HEK293 (cell line): ENCODE results near the gene CCDC28B.
"Not testable (repeated sequence)": the region's sequence is repeated elsewhere in the genome, so short reads cannot be mapped to it uniquely, and the experiment has no call there.

Source experiments
- CTCF ChIA-PET: fragments of 350-600 bp; formaldehyde crosslinking; extraction: SDS; loops from one replicate; lab custom pipeline; 2021; ENCODE audit warnings: antibody characterized with exemption; lab: Yijun Ruan, JAX
- POLR2A ChIA-PET: fragments of 300-600 bp; formaldehyde crosslinking; extraction: SDS; loops from one replicate; lab custom pipeline; 2020; ENCODE audit warnings: antibody characterized with exemption, inconsistent platforms; lab: Yijun Ruan, JAX
- H3K27ac ChIP-seq: fragments of 200-500 bp; sonication (Bioruptor generic); 2 replicates; pipeline ENCODE4 v1.5.1; 2014; ENCODE audit warnings: low read depth, low read length, control low read depth, inconsistent platforms; ENCODE audit errors: extremely low read depth
- H3K36me3 ChIP-seq, 2 experiments: fragments of 200-500 bp in 1 of 2; sonication (Bioruptor generic) in 1 of 2; 1 replicate in 1 of 2; 2 replicates in 1 of 2; pipeline ENCODE4 v1.5.1; 2014 to 2017; ENCODE audit warnings: inconsistent platforms in 2 of 2, low read length in 2 of 2; ENCODE audit not compliant: control insufficient read depth in 2 of 2, insufficient read depth in 1 of 2
- H3K4me1 ChIP-seq: fragments of 200-500 bp; sonication (Bioruptor generic); 2 replicates; pipeline ENCODE4 v1.5.1; 2014; ENCODE audit warnings: mild to moderate bottlenecking, low read length, inconsistent platforms; ENCODE audit not compliant: control insufficient read depth, insufficient read depth
- H3K4me3 ChIP-seq: 2 replicates; pipeline ENCODE4 v1.5.1; 2011; ENCODE audit warnings: low read depth, mild to moderate bottlenecking, control low read depth, low read length, moderate library complexity
- H3K9me3 ChIP-seq: fragments of 200-500 bp; sonication (Bioruptor generic); 2 replicates; pipeline ENCODE4 v1.5.1; 2014; ENCODE audit warnings: low read depth, low read length, inconsistent platforms; ENCODE audit not compliant: control insufficient read depth, insufficient read depth
- FEZF1 ChIP-seq: fragments of 450-650 bp; formaldehyde crosslinking; IDR thresholded peaks from 2 replicates; pipeline ENCODE4 v1.5.1; 2016; ENCODE audit warnings: missing biosample characterization, missing genetic modification characterization
- IKZF3 ChIP-seq: fragments of 450-650 bp; IDR thresholded peaks from 2 replicates; pipeline ENCODE4 v1.5.0; 2018; ENCODE audit warnings: missing biosample characterization, mild to moderate bottlenecking, missing genetic modification characterization, moderate library complexity
- PRDM10 ChIP-seq: fragments of 450-650 bp; formaldehyde crosslinking; IDR thresholded peaks from 2 replicates; pipeline ENCODE4 v1.5.1; 2016; ENCODE audit warnings: missing biosample characterization, missing genetic modification characterization
- SCRT2 ChIP-seq: fragments of 450-650 bp; formaldehyde crosslinking; IDR thresholded peaks from 2 replicates; pipeline ENCODE4 v1.5.1; 2016; ENCODE audit warnings: missing biosample characterization, missing genetic modification characterization
- ZNF114 ChIP-seq: fragments of 450-650 bp; formaldehyde crosslinking; IDR thresholded peaks from 2 replicates; pipeline ENCODE4 v1.5.0; 2017; ENCODE audit warnings: missing biosample characterization, missing genetic modification characterization
- ZNF214 ChIP-seq: fragments of 450-650 bp; formaldehyde crosslinking; IDR thresholded peaks from 2 replicates; pipeline ENCODE4 v1.5.1; 2017; ENCODE audit warnings: missing biosample characterization, mild to moderate bottlenecking, missing genetic modification characterization, borderline replicate concordance
- ZNF302 ChIP-seq: fragments of 450-650 bp; formaldehyde crosslinking; IDR thresholded peaks from 2 replicates; pipeline ENCODE4 v1.5.1; 2016; ENCODE audit warnings: missing biosample characterization, missing genetic modification characterization, low read depth
- ZNF473 ChIP-seq: fragments of 450-650 bp; formaldehyde crosslinking; IDR thresholded peaks from 2 replicates; pipeline ENCODE4 v1.5.1; 2017; ENCODE audit warnings: missing biosample characterization, missing genetic modification characterization
- ZNF488 ChIP-seq: fragments of 450-650 bp; formaldehyde crosslinking; IDR thresholded peaks from 2 replicates; pipeline ENCODE4 v1.5.1; 2016; ENCODE audit warnings: missing biosample characterization, missing genetic modification characterization
- ZNF510 ChIP-seq: fragments of 450-650 bp; formaldehyde crosslinking; IDR thresholded peaks from 2 replicates; pipeline ENCODE4 v1.5.1; 2018; ENCODE audit warnings: mild to moderate bottlenecking, missing genetic modification characterization, missing biosample characterization; ENCODE audit not compliant: insufficient replicate concordance
- ZNF558 ChIP-seq: fragments of 450-650 bp; formaldehyde crosslinking; IDR thresholded peaks from 2 replicates; pipeline ENCODE4 v1.5.1; 2016; ENCODE audit warnings: missing biosample characterization, missing genetic modification characterization
- ZNF585B ChIP-seq: fragments of 450-650 bp; formaldehyde crosslinking; IDR thresholded peaks from 2 replicates; pipeline ENCODE4 v1.5.1; 2016; ENCODE audit warnings: missing biosample characterization, missing genetic modification characterization
- ZNF600 ChIP-seq: fragments of 450-650 bp; formaldehyde crosslinking; IDR thresholded peaks from 2 replicates; pipeline ENCODE4 v1.5.1; 2016; ENCODE audit warnings: missing biosample characterization, missing genetic modification characterization
- ZNF660 ChIP-seq: fragments of 450-650 bp; IDR thresholded peaks from 2 replicates; pipeline ENCODE4 v1.5.1; 2018; ENCODE audit warnings: missing biosample characterization, mild to moderate bottlenecking, missing genetic modification characterization
- ZNF707 ChIP-seq: fragments of 450-650 bp; formaldehyde crosslinking; IDR thresholded peaks from 2 replicates; pipeline ENCODE4 v1.5.1; 2016; ENCODE audit warnings: missing biosample characterization, missing genetic modification characterization
- ZSCAN16 ChIP-seq: fragments of 450-650 bp; formaldehyde crosslinking; IDR thresholded peaks from 2 replicates; pipeline ENCODE4 v1.5.1; 2016; ENCODE audit warnings: missing biosample characterization, missing genetic modification characterization

The CCDC28B gene

GRCh38 chr1:32163405-32163804 lies 37.0 kb upstream of the CCDC28B start (continued):
- TF ChIP-seq ZNF600 (tag by site-specific recombination): no peak
- no peak for TF ChIP-seq ZSCAN16 (tag by site-specific recombination)
- TF ChIP-seq ZNF510 (tag by site-specific recombination): no peak
- no peak for TF ChIP-seq ZNF114

GRCh38 chr1:32165633-32166032 lies 34.8 kb upstream of the CCDC28B start:
- POLR2A ChIA-PET, H3K4me3 ChIP-seq, H3K4me1 ChIP-seq, H3K27ac ChIP-seq, H3K9me3 ChIP-seq: not testable (repeated sequence)
- H3K36me3 ChIP-seq: peaks cover 46 to 87% of the 10 kb centered on the region in 2 experiments
- CTCF ChIA-PET: interaction anchor here (0.7 kb wide), 1 partner anchor 149 kb away, joined by 3 read pairs; no protein-coding TSS in a partner anchor

GRCh38 chr1:32170991-32171390 lies 29.4 kb upstream of the CCDC28B start:
- Histone ChIP-seq H3K27ac (no peak overlapping the region), H3K4me1 (no peaks in the 10 kb centered on the region), H3K9me3 (no peaks in the 10 kb centered on the region), H3K4me3 (no peak overlapping the region), H3K36me3 (peaks cover 29 to 85% of the 10 kb centered on the region in 2 experiments)
- POLR2A ChIA-PET: no interaction called here
- CTCF ChIA-PET: no interaction called here
- TF ChIP-seq SCRT2: no peak
- TF ChIP-seq PRDM10 (tag by site-specific recombination): peak; percentile 65
- TF ChIP-seq FEZF1: no peak
- no peak for TF ChIP-seq ZNF488 (tag by site-specific recombination)
- TF ChIP-seq ZNF585B (tag by site-specific recombination): no peak

- Histone ChIP-seq H3K27ac (no peak overlapping the region), H3K9me3 (no peaks in the 10 kb centered on the region), H3K4me3 (no peak overlapping the region), H3K36me3 (peaks cover 25 to 72% of the 10 kb centered on the region in 2 experiments), H3K4me1 (no peaks in the 10 kb centered on the region)
- no peak for TF ChIP-seq ZNF302
- TF ChIP-seq ZNF473 (tag by site-specific recombination): no peak
- TF ChIP-seq IKZF3 (tag by site-specific recombination): no peak
- TF ChIP-seq ZNF558 (tag by site-specific recombination): no peak
- TF ChIP-seq ZNF707 (tag by site-specific recombination): no peak
- TF ChIP-seq ZNF660: no peak
- TF ChIP-seq ZNF214 (tag by site-specific recombination): no peak
- CTCF ChIA-PET: interaction anchor here (0.6 kb wide), 1 partner anchor 458 kb away, joined by 3 read pairs; no protein-coding TSS in a partner anchor
- POLR2A ChIA-PET: interaction anchor here (0.6 to 0.7 kb wide), 2 partner anchors 455 to 1252 kb away, joined by 3 to 8 read pairs; no protein-coding TSS in a partner anchor
These were observed 27.7 kb upstream of the CCDC28B start for GRCh38 chr1:32172621-32173245.
